SIG-M5 (cell line): ENCODE results near the gene FARSA.
"Not testable (repeated sequence)": the region's sequence is repeated elsewhere in the genome, so short reads cannot be mapped to it uniquely, and the experiment has no call there.

Source experiments
- DNase-seq: peaks from one replicate; lab custom pipeline; 2025; lab: John Stamatoyannopoulos, UW

FARSA gene

DNA sequence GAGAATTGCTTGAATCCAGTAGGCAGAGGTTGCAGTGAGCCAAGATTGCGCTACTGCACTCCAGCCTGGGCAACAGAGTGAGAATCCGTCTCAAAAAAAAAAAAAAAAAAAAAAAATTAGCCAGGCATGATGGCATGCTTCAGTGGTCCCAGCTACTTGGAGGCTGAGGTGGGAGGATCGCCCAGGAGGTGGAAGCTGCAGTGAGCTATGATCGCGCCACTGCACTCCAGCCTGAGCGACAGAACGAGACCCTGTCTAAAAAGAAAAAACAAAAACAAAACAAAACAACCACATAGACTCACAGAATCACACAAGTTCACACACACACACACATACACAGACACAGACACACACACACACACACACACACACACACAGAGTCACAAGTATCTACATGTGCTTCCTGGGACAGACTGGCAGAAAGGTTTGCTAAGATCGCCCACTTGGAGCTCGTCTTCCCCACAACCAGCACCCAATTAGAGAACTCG lies 43.2 kb downstream of the FARSA start:
- DNase-seq: not testable (repeated sequence)

DNA sequence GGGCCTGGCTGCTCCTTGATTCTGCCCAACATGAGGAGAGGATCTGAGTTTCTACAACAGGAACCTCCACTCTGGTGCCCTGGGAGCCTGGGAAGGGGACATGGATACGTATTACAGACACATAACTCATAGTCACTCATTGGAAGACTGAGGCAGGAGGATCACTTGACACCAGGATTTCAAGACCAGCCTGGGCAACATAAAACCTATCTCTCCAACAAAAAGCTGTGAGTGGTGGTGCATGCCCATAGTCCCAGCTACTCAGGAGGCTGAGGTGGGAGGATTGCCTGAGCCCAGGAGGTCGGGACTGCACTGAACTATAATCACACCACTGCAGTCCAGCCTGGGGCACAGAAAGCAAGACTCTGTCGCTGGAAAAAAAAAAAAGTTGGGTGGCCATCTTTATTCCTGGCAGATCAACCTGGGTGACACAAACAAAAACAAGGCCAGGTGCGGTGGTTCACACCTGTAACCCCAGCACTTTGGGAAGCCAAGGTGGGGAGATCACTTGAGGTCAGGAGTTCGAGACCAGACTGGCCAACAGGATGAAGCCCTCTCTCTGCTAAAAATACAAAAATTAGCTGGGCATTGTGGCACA lies 45.4 kb downstream of the FARSA start:
- no peak for DNase-seq

DNA sequence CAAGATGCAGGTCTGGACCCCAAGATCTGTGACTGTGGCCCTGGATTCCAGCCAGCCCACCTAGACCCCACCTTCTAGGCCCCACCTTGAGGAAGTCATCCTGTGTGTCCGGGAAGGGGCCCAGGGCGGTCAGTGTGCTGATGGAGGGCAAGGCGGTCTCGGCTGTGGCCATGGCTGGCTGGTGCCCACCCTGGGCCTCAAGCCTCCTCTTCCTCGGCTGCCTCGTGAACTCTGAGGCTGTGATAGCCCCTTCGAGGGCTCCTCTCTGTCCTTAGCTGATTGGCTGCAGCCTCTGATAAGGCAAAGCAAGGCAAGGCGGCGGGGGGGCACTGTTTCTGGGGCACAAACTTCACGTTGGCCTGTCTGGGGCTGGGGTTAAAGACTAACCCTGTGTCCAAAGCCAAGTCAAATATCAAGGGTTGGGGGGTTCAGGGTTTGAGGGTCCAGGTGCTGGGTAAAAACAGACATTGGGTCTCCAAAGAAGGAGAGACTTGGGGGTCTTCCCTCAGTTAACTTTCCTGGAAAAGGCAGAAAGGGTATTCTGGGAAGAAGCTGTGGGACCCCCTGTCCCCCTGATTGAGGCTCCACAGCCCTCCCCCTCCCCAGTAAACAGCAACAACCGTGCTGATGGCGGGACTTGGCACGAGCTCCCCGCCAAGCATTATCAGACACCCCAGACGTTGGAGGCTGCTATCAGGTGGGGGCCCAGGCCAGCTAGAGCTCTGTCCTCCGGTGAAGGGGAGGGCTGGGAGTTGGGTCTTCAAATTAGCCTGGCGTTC lies 46.4 kb downstream of the FARSA start, which contains the start of gene KLF1:
TSS of gene KLF1 (minus strand) at position 233 of the 779 bp plus-strand sequence. CDS start at position 172, 61 bp downstream.
- DNase-seq: no peak

DNA sequence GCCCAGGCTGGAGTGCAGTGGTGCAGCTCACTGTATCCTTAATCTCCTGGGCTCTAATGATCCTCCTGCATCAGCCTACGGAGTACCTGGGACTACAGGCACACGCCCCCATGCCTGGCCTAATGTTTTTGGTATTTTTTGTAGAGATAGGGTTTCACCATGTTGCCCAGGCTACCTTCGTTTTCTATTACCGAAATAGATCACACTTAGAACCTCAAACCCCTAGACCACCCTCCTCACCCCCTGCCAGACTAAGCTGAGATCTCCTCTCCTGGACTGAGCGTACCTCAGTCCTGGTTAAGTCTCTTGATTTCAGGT lies 46.9 kb downstream of the FARSA start:
- no peak for DNase-seq

DNA sequence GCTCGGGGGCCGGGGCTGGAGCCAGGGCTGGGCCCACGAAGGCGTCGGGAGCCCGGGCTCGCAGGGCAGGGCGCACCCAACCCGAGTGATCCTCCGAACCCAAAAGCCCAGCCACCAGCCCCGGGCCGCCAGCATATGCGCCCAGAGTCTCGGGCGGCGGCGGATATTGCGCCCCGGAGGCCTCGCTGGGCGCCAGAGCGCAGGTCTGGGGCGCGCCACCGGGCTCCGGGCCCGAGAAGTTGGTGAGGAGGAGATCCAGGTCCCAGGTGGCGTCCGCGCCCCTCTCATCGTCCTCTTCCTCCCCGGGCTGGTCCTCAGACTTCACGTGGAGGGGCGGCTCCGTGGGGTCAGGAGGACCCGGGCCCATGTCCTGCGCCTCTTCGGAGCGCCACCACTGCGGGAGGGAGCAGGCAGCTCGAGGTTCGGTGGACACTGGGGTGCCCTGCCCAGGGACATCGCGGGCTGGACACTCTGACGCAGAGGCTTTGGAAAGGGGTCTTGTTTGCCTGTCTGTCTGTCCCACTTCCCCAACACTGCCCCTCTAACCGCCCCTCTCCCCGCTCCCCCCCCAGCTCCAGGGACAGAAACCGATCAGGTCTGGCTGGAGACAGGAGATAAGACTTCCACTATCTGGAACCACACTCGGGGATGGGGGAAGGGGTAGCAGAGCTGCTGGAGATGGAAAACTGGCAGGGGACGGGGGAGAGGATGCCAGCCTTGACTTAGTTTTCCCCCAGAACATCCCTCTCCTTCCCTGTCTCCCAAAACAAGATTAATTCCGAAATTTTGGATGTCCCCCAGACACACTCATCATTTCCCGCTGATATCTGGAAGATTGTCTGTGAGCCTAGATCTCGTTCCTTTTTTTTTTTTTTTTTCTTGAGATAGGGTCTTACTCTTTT lies 47.5 kb downstream of the FARSA start:
- DNase-seq: no peak

DNA sequence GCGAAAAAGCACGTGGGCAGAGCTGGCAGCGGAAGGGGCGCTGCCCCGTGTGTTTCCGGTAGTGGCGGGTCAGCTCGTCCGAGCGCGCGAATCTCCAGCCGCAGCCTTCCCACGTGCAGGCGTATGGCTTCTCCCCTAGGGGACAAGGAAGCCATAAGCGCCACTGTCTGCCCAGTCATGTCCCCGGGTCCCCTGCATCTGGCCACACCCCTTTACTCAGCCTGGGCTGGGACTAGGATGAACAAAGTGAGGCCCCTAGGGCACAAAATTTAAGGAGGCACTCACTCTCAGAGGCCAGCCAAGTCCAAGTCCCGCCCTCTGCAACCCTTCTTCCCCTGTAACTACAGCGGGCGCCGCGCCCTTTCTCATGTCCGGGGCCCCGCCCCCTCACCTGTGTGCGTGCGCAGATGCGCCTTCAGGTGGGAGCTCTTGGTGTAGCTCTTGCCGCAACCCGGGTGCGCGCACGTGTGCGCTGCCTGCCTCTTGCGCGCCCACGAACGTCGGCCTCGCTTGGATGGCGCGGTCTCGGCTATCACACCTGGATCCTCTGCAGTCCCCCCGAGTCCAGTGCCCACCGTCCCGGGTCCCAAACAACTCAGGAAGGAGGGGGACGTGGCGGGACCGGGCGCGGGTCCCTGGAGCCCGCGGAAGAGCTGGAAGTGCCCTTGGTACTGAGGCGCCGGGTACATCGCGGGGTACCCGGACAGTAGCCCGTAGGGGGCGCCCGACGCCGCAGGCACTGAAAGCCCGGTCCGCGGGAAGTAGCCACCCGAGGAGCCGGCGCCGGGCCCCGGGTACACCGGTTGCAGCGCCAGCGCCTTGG lies 48.4 kb downstream of the FARSA start:
- DNase-seq: no peak

DNA sequence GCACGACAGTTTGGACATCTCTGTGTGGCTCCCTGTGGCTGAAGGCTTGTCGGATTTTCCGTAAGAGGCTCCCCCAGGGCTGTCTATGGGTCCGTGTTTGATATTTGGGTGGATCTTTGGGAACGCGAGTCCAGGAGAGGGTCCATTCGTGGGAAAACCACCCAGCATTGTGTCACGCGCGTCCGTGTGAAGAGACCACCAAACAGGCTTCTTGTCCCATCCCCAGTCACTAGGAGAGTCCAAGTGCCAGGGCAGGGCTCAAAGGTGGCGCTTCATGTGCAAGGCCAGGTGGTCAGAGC lies 48.9 kb downstream of the FARSA start:
- no peak for DNase-seq

DNA sequence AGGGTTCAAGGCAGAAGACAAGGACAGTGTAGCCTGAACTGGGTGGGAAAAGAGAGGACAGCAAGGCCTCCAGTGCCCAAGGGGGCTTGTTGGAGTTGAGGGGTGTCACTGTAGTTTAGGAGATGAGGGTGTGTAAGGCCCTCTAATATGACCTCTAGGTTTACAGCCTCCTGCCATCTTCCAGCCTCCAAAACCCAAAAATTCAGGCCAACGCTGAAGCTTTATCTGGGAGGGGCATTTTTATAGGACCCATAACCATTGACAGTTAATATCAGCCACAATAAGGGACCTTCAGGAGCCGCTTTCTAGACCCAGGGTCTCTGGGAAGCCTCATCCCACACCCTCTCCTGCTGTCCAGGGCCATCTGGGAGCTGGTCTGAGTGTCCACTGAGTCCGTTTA lies 49.3 kb downstream of the FARSA start:
- no peak for DNase-seq

DNA sequence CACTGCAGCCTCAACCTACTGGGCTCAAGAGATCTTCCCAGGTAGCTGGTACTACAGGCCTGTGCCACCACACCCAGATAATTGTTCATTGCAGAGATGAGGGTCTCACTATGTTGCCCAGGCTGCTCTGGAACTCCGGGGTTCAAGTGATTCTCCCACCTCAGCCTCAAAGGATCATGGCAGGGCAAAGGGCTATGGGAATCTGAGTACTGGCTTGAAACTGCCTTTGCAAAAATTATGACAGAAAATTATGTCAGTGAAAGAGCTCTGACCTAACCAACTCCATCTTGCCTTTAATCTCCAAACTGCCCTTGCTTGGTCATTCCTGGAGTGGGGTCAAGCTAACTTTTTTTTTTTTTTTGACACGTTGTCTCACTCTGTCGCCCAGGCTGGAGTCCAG lies 50.9 kb downstream of the FARSA start:
- no peak for DNase-seq

DNA sequence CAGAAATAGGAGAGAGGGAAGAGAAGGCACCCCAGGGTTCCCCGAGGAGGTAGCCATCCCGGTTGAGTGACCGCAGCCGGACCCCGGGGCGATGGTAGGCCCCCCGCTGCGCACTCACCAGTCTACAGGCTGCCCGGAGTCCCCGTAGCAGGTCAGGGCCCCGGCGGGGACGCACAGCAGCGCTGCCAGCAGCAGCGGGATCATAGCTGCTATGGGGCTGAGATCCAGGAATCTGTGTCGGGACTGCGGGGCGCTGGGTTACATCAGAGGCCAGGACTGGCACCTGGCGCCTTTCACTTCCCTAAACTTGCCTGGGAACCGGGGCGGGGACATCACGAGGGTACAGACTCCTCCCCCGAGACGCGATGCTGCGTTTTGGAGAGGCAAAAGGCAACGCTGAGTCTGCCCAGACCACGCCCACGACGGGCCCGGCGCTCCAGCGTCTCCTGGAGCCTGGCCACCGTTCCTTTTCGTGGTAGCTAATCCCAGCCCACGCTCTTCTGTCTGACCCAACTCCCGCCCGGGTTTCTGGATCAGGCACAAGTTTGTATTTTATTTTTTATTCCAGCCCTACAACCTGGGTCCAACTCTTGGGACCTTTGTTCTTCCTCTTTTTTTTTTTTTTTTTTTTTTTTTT lies 52.2 kb downstream of the FARSA start, which contains the start of gene DNASE2:
TSS of gene DNASE2 (minus strand) at position 278 of the 637 bp plus-strand sequence. CDS start at position 204, 74 bp downstream.
- DNase-seq: peak; percentile 69

DNA sequence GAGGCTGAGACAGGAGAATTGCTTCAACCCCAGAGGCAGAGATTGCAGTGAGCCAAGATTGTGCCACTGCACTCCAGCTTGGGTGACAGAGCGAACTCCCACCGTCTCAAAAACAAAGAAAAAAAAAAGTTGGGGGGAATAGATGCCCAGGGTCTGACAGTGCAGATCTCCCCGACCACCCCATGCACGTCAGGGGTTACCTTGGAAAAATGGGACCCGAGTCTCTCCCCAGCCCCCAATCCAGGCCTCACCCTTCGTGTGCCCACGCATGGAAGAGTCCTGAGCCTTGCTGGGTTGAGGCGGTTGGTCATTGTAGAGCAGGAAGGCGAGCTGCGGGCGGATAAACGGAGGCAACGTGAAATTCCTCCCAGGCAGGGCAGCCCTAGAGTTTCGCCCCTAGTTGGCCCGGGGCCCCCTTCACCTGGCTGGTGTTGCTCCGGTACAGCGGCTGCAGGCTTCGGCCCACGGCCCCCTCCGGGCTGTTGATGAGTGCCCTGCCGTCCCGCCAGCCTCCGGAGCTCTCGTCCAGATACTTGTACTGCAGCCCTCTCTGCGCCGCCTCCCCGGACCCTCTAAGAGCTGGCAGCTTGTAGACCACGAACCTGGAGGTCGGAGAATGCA lies 52.9 kb downstream of the FARSA start:
- DNase-seq: no peak

DNA sequence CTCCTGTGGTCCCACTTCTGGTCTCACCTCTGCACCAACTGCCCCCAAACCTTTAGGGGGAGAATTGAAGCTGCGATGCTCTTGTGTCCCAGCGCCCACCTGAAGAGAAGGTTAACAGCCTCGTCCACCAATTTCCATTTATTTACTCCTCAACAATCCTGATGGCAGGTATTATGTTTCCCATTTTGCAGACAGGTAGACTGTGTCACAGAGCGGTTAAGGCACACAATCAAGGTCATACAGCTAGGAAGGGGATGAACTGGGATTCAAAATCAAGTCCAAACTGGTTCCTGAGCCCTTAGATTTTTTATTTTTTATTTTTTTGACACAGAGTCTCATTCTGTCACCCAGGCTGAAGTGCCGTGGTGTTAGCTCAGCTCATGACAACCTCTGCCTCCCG lies 58.4 kb downstream of the FARSA start:
- DNase-seq: no peak

DNA sequence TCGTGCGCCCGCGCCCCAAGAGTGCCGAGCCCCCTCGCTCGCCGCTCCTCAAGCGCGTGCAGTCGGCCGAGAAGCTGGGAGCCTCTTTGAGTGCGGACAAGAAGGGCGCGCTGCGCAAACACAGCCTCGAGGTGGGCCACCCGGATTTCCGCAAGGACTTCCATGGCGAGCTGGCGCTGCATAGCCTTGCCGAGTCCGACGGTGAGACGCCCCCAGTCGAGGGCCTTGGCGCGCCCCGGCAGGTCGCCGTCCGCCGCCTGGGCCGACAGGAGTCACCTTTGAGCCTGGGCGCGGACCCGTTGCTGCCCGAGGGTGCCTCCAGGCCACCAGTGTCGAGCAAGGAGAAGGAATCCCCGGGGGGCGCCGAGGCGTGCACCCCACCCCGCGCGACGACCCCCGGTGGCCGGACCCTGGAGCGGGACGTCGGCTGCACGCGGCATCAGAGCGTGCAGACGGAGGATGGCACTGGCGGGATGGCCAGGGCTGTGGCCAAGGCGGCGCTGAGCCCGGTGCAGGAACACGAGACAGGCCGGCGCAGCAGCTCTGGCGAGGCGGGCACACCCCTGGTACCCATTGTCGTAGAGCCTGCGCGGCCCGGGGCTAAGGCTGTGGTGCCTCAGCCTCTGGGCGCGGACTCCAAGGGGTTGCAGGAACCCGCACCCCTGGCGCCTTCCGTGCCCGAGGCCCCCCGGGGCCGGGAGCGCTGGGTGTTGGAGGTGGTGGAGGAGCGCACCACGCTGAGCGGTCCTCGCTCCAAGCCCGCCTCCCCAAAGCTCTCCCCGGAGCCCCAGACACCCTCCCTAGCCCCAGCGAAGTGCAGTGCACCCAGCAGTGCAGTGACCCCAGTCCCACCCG lies 59.4 kb downstream of the FARSA start:
- DNase-seq: no peak

DNA sequence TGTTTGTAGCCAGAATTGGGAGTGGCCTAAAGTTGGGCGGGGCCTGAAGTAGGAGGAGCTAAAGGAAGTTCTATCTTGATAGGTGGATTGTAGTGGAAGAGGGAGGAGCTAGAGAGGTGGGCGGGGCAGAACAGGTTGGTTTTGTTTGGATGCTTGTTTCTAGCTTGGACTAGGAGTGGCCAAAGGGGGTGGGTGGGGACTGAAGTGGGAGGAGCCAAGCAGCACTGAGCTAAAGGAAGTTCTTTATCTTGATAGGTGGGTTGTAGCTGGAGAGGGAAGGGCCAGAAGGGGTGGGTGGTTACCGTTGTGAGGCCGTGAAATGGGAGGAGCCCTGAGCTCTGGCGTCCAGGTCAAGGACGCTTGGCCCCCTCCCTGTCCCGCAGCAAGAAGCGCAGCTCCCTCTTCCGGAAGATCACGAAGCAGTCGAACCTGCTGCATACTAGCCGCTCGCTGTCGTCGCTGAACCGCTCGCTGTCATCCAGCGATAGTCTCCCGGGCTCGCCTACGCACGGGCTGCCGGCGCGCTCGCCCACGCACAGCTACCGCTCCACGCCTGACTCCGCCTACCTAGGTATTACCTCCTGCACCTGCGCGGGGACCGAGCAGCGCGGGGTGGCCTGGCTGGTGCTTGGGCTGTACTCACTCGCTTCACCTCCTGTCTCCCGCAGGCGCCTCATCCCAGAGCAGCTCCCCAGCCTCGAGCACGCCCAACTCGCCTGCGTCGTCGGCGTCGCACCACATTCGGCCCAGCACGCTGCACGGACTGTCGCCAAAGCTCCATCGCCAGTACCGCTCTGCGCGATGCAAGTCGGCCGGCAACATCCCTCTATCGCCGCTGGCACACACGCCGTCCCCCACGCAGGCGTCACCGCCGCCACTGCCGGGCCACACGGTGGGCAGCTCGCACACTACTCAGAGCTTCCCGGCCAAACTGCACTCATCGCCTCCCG lies 60.3 kb downstream of the FARSA start:
- no peak for DNase-seq
